K562 (cell line): Measurements from ENCODE around the gene ZNF181.

Source experiments
- ARID2 ChIP-seq: fragments of 450-650 bp; IDR thresholded peaks from 2 replicates; pipeline ENCODE4 v1.6.1; 2017; ENCODE audit warnings: antibody characterized with exemption, mild to moderate bottlenecking
- ATF7 ChIP-seq: fragments of 450-650 bp; IDR thresholded peaks from 2 replicates; pipeline ENCODE4 v1.7.1; 2014; ENCODE audit warnings: mild to moderate bottlenecking, moderate library complexity
- BRF1 ChIP-seq: IDR thresholded peaks from 3 replicates; pipeline ENCODE4 v1.6.1; 2011; ENCODE audit warnings: borderline replicate concordance, mild to moderate bottlenecking; ENCODE audit not compliant: insufficient read length; ENCODE audit errors: extremely low read depth
- EWSR1 ChIP-seq: fragments of 450-650 bp; IDR thresholded peaks from 2 replicates; pipeline ENCODE4 v1.6.1; 2018; ENCODE audit warnings: borderline replicate concordance, mild to moderate bottlenecking, low read depth, moderate library complexity; ENCODE audit not compliant: partially characterized antibody
- HDAC2 ChIP-seq: fragments of 450-650 bp; IDR thresholded peaks from 2 replicates; pipeline ENCODE4 v1.6.1; 2016; ENCODE audit warnings: mild to moderate bottlenecking
- HNRNPL ChIP-seq: fragments of 200-400 bp; formaldehyde crosslinking; IDR thresholded peaks from 2 replicates; pipeline ENCODE4 v1.6.1; 2017; ENCODE audit warnings: low read depth, mild to moderate bottlenecking, low read length
- NR2C2 ChIP-seq, 2 experiments: fragments of 200-800 bp in 1 of 2; sonication (Bioruptor generic) in 1 of 2; sonication (generic) in 1 of 2; formaldehyde crosslinking in 1 of 2; IDR thresholded peaks; 2 replicates each; pipeline versions ENCODE4 v1.6.1 to v1.8.0; 2016 to 2022; ENCODE audit warnings: mild to moderate bottlenecking in 1 of 2, missing compliant biosample characterization in 1 of 2, missing genetic modification characterization in 1 of 2, missing genetic modification reagents in 1 of 2
- TEAD4 ChIP-seq, 2 experiments: sonication (generic) in 1 of 2; formaldehyde crosslinking in 1 of 2; IDR thresholded peaks; 2 replicates each; pipeline versions ENCODE4 v1.6.1 to v1.8.0; 2012 to 2022; ENCODE audit warnings: borderline replicate concordance in 1 of 2, inconsistent platforms in 1 of 2, low read length in 1 of 2, mild to moderate bottlenecking in 1 of 2, missing genetic modification reagents in 1 of 2
- TF ChIP-seq, protein P1 (sequence below), 3 experiments: IDR thresholded peaks in 2 of 3; conservative IDR thresholded peaks in 1 of 3; 2 replicates each; pipeline ENCODE4 v1.5.1; 2011 to 2012; ENCODE audit warnings: low read length in 3 of 3, mild to moderate bottlenecking in 3 of 3, control low read depth in 2 of 3, improper control_type of control experiment in 1 of 3, inconsistent platforms in 1 of 3, low read depth in 1 of 3, mixed read lengths in 1 of 3, moderate library complexity in 1 of 3; ENCODE audit not compliant: insufficient read depth in 2 of 3
- TF ChIP-seq, protein P2 (sequence below): sonication (generic); formaldehyde crosslinking; IDR thresholded peaks from 2 replicates; pipeline ENCODE4 v1.8.1; 2023; ENCODE audit warnings: mild to moderate bottlenecking, missing genetic modification reagents, moderate library complexity
- TF ChIP-seq, protein P3 (sequence below): sonication (generic); formaldehyde crosslinking; IDR thresholded peaks from 2 replicates; pipeline ENCODE4 v1.8.1; 2023; ENCODE audit warnings: mild to moderate bottlenecking, missing genetic modification reagents
- TF ChIP-seq, protein P4 (sequence below): fragments of 450-650 bp; formaldehyde crosslinking; IDR thresholded peaks from 2 replicates; pipeline ENCODE4 v1.4.0; 2022; ENCODE audit warnings: missing genetic modification characterization

DNA sequence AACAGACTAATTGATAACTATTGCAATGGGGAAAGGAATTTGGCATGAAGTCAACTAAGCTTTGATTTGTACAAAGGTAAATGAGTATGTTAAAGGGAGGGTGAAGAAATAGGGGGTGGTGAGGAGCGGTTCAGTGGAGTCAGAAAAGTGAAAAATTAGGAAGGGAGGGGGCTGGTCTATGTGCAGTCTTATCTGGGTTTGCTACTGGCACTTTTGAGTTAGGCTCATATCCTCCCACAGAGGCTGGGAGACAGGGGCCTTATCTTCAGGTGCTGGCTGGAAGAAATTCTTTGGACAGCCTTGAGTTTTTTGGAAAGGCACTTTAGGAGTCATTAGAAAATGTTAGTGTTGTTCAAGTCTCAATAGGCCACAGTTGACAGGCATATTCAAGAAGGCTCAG, 45.5 kb upstream of the ZNF181 start:
- TF ChIP-seq HNRNPL (no peak), ARID2 (no peak), ATF7 (no peak), BRF1 (no peak), NR2C2 (CRISPR knock-in tag; IDR thresholded peaks at IDR 0.05) (no peak), NR2C2 (tag; IDR thresholded peaks at IDR 0.05) (no peak), EWSR1 (no peak), TEAD4 (IDR thresholded peaks at IDR 0.05; ENCODE audit: low read length) (no peak), TEAD4 (CRISPR knock-in tag; IDR thresholded peaks at IDR 0.05; ENCODE audit: borderline replicate concordance) (no peak), HDAC2 (no peak)
- TF ChIP-seq, protein P1, sequence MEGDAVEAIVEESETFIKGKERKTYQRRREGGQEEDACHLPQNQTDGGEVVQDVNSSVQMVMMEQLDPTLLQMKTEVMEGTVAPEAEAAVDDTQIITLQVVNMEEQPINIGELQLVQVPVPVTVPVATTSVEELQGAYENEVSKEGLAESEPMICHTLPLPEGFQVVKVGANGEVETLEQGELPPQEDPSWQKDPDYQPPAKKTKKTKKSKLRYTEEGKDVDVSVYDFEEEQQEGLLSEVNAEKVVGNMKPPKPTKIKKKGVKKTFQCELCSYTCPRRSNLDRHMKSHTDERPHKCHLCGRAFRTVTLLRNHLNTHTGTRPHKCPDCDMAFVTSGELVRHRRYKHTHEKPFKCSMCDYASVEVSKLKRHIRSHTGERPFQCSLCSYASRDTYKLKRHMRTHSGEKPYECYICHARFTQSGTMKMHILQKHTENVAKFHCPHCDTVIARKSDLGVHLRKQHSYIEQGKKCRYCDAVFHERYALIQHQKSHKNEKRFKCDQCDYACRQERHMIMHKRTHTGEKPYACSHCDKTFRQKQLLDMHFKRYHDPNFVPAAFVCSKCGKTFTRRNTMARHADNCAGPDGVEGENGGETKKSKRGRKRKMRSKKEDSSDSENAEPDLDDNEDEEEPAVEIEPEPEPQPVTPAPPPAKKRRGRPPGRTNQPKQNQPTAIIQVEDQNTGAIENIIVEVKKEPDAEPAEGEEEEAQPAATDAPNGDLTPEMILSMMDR (IDR thresholded peaks at IDR 0.05 in 2 of 3, conservative IDR thresholded peaks at IDR 0.05 in 1 of 3; ENCODE audit: insufficient read depth in 2 of 3, low read depth in 1 of 3, low read length in 3 of 3), result no peak
- TF ChIP-seq, protein P2, sequence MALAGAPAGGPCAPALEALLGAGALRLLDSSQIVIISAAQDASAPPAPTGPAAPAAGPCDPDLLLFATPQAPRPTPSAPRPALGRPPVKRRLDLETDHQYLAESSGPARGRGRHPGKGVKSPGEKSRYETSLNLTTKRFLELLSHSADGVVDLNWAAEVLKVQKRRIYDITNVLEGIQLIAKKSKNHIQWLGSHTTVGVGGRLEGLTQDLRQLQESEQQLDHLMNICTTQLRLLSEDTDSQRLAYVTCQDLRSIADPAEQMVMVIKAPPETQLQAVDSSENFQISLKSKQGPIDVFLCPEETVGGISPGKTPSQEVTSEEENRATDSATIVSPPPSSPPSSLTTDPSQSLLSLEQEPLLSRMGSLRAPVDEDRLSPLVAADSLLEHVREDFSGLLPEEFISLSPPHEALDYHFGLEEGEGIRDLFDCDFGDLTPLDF (CRISPR knock-in tag), result no peak
- TF ChIP-seq, protein P3, sequence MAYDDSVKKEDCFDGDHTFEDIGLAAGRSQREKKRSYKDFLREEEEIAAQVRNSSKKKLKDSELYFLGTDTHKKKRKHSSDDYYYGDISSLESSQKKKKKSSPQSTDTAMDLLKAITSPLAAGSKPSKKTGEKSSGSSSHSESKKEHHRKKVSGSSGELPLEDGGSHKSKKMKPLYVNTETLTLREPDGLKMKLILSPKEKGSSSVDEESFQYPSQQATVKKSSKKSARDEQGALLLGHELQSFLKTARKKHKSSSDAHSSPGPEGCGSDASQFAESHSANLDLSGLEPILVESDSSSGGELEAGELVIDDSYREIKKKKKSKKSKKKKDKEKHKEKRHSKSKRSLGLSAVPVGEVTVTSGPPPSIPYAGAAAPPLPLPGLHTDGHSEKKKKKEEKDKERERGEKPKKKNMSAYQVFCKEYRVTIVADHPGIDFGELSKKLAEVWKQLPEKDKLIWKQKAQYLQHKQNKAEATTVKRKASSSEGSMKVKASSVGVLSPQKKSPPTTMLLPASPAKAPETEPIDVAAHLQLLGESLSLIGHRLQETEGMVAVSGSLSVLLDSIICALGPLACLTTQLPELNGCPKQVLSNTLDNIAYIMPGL (CRISPR knock-in tag), result no peak
- TF ChIP-seq, protein P4, sequence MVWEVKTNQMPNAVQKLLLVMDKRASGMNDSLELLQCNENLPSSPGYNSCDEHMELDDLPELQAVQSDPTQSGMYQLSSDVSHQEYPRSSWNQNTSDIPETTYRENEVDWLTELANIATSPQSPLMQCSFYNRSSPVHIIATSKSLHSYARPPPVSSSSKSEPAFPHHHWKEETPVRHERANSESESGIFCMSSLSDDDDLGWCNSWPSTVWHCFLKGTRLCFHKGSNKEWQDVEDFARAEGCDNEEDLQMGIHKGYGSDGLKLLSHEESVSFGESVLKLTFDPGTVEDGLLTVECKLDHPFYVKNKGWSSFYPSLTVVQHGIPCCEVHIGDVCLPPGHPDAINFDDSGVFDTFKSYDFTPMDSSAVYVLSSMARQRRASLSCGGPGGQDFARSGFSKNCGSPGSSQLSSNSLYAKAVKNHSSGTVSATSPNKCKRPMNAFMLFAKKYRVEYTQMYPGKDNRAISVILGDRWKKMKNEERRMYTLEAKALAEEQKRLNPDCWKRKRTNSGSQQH (CRISPR knock-in tag), result no peak
